ENCODE measurements around the gene OSCP1.

The OSCP1 gene

GRCh38 chr1:36400825-36401601 lies 49.2 kb downstream of the OSCP1 start:
- no peak for DNase-seq

GRCh38 chr1:36400514-36400824 lies 49.8 kb downstream of the OSCP1 start:
- DNase-seq = no peak

GRCh38 chr1:36398370-36398977 lies 51.8 kb downstream of the OSCP1 start:
- DNase-seq = no peak

GRCh38 chr1:36397378-36398230 lies 52.6 kb downstream of the OSCP1 start, which contains the start of gene LSM10:
LSM10 (minus strand) TSS chr1:36397908; CDS start chr1:36394129, 3,779 bp downstream.
- DNase-seq = peak; percentile 89

GRCh38 chr1:36397083-36397377 lies 53.2 kb downstream of the OSCP1 start:
- DNase-seq = no peak

- no peak for DNase-seq
Observed at GRCh38 chr1:36396359-36396758, 53.9 kb downstream of the OSCP1 start.

GRCh38 chr1:36393686-36394085 lies 56.6 kb downstream of the OSCP1 start:
- DNase-seq = no peak

GRCh38 chr1:36392836-36393235 lies 57.4 kb downstream of the OSCP1 start:
- DNase-seq = no peak

- no peak for DNase-seq
Observed at GRCh38 chr1:36391271-36391670, 59.0 kb downstream of the OSCP1 start.

GRCh38 chr1:36390411-36390810 lies 59.8 kb downstream of the OSCP1 start:
- DNase-seq = no peak

- DNase-seq = no peak
Observed at GRCh38 chr1:36389999-36390398, 60.3 kb downstream of the OSCP1 start.

- DNase-seq = no peak
Observed at GRCh38 chr1:36389261-36389660, 61.0 kb downstream of the OSCP1 start.

- DNase-seq = peak; percentile 76
Observed at GRCh38 chr1:36387141-36387949, 62.9 kb downstream of the OSCP1 start.

- DNase-seq = peak; percentile 100
Observed at GRCh38 chr1:36386265-36387140, 63.7 kb downstream of the OSCP1 start.

GRCh38 chr1:36385410-36386264 lies 64.6 kb downstream of the OSCP1 start, which contains the start of gene STK40:
STK40 (minus strand) TSS chr1:36385924; CDS start chr1:36361332, 24,592 bp downstream.
- peak; percentile 100 for DNase-seq

GRCh38 chr1:36384542-36385409 lies 65.5 kb downstream of the OSCP1 start:
- no peak for DNase-seq

- DNase-seq = no peak
Observed at GRCh38 chr1:36383240-36383639, 67.0 kb downstream of the OSCP1 start.

- DNase-seq = no peak
Observed at GRCh38 chr1:36382669-36383068, 67.6 kb downstream of the OSCP1 start.

- DNase-seq = no peak
Observed at GRCh38 chr1:36382231-36382630, 68.0 kb downstream of the OSCP1 start.

GRCh38 chr1:36381405-36381804 lies 68.8 kb downstream of the OSCP1 start:
- no peak for DNase-seq

All from HCEC 1CT (cell line).